Keratinocyte (primary cell): Measurements from ENCODE around the gene PLD4. TPM values are rescaled to one million over a fixed set of nuclear protein-coding genes. Genes with fewer than 3 reads are reported as not detected.
"Not testable (repeated sequence)": the region's sequence is repeated elsewhere in the genome, so short reads cannot be mapped to it uniquely, and the experiment has no call there.

Experiments
- DNase-seq: peaks from one replicate; pipeline ENCODE4 v3.0.0-alpha.2; 2011; ENCODE audit warnings: low read depth, missing footprints, low spot score
- FAIRE-seq: peaks from 2 replicates; lab custom pipeline; 2011; peaks lifted over from hg19 to GRCh38; lab: Jason Lieb, UNC
- H2AFZ ChIP-seq: 2 replicates; pipeline ENCODE4 v1.6.0; 2012; ENCODE audit warnings: low read length, control low read depth, inconsistent platforms; ENCODE audit not compliant: control insufficient read depth
- H3K27ac ChIP-seq: 2 replicates; pipeline ENCODE4 v1.5.1; 2011; ENCODE audit warnings: low read length; ENCODE audit not compliant: control insufficient read depth, insufficient read depth
- H3K27me3 ChIP-seq: 3 replicates; pipeline ENCODE4 v1.6.0; 2011; ENCODE audit warnings: low read length; ENCODE audit not compliant: control insufficient read depth, insufficient read depth; ENCODE audit errors: extremely low read depth
- H3K36me3 ChIP-seq, 2 experiments: 2 replicates in 1 of 2; 3 replicates in 1 of 2; pipeline ENCODE4 v1.5.1; 2011; ENCODE audit warnings: low read length in 2 of 2, mild to moderate bottlenecking in 1 of 2; ENCODE audit not compliant: control insufficient read depth in 2 of 2, insufficient read depth in 2 of 2; ENCODE audit errors: extremely low read depth in 1 of 2
- H3K4me1 ChIP-seq: 3 replicates; pipeline ENCODE4 v1.5.1; 2011; ENCODE audit warnings: low read length; ENCODE audit not compliant: control insufficient read depth, insufficient read depth; ENCODE audit errors: extremely low read depth
- H3K4me2 ChIP-seq: 3 replicates; pipeline ENCODE4 v1.6.0; 2011; ENCODE audit warnings: low read depth, low read length; ENCODE audit not compliant: control insufficient read depth, insufficient read depth; ENCODE audit errors: extremely low read depth
- H3K4me3 ChIP-seq, 3 experiments: fragments of 200-600 bp in 1 of 3; sonication (generic) in 1 of 3; 2 replicates in 2 of 3; 3 replicates in 1 of 3; pipeline ENCODE4 v1.5.1; 2011 to 2016; ENCODE audit warnings: low read length in 3 of 3, mild to moderate bottlenecking in 3 of 3, control low read depth in 2 of 3, inconsistent platforms in 1 of 3, low read depth in 1 of 3, mixed read lengths in 1 of 3, mixed run types in 1 of 3, moderate library complexity in 1 of 3; ENCODE audit not compliant: control insufficient read depth in 2 of 3, insufficient read depth in 2 of 3; ENCODE audit errors: extremely low read depth in 1 of 3
- H3K79me2 ChIP-seq: 2 replicates; pipeline ENCODE4 v1.6.0; 2012; ENCODE audit warnings: low read length; ENCODE audit not compliant: control insufficient read depth, insufficient read depth
- H3K9ac ChIP-seq: 3 replicates; pipeline ENCODE4 v1.6.0; 2011; ENCODE audit warnings: low read length; ENCODE audit not compliant: control insufficient read depth, insufficient read depth; ENCODE audit errors: extremely low read depth
- H3K9me1 ChIP-seq: 3 replicates; pipeline ENCODE4 v1.6.0; 2011; ENCODE audit warnings: low read length; ENCODE audit not compliant: control insufficient read depth, insufficient read depth; ENCODE audit errors: extremely low read depth
- H3K9me3 ChIP-seq: 2 replicates; pipeline ENCODE4 v1.5.1; 2012; ENCODE audit warnings: low read depth, low read length; ENCODE audit not compliant: control insufficient read depth
- H4K20me1 ChIP-seq: 3 replicates; pipeline ENCODE4 v1.6.0; 2011; ENCODE audit warnings: low read length; ENCODE audit not compliant: control insufficient read depth, insufficient read depth; ENCODE audit errors: extremely low read depth
- dilution Hi-C: fragments of 300-500 bp; cut with MboI; formaldehyde crosslinking; loops from one replicate; pipeline ENCODE4 v1.7.0; 2020; ENCODE audit warnings: low sequenced_read_pairs; ENCODE audit not compliant: extremely low pct_ligation_motif_present
- polyA plus RNA-seq, 5 experiments: library from polyadenylated mRNA; depleted of rRNA in 3 of 5; stranded (reverse) in 3 of 5; stranded (forward) in 1 of 5; unstranded in 1 of 5; fragments of >200 nt; gene quantifications; 1 replicate in 1 of 5; 2 replicates in 3 of 5; 3 replicates in 1 of 5; pipeline versions ENCODE4 v1.2.1 to v1.2.3, GENCODE V29; 2011 to 2012; ENCODE audit warnings: missing spikeins in 2 of 5, low read depth in 1 of 5, low replicate concordance in 1 of 5

The PLD4 gene
- polyA plus RNA-seq, 1 donor (not counting 4 experiments of a cell fraction or from before 2014, with no cell fraction given), result not detected

DNA sequence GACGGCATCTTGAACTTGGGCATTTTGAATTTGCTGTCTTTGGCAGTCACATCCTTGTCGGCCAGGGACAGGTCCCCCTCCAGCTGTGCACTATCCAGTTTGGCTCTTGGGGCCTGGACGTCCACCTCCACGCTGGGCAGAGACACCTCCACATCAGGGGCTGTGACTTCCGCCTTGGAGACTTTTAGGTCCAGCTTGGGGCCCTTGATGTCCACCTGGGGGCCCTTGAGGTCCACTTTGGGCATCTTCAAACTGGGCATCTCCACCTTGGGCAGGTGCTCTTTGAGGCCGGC, 19.3 kb downstream of the PLD4 start:
- H3K4me3 ChIP-seq, H3K9me3 ChIP-seq, H3K9ac ChIP-seq, dilution Hi-C loops, H3K9me1 ChIP-seq, H3K79me2 ChIP-seq, H3K4me2 ChIP-seq, DNase-seq, H2AFZ ChIP-seq, H3K27me3 ChIP-seq, H3K4me1 ChIP-seq, FAIRE-seq, H4K20me1 ChIP-seq, H3K27ac ChIP-seq: not testable (repeated sequence)
- peaks cover 27 to 42% of the 10 kb centered on the region in 2 experiments for H3K36me3 ChIP-seq

DNA sequence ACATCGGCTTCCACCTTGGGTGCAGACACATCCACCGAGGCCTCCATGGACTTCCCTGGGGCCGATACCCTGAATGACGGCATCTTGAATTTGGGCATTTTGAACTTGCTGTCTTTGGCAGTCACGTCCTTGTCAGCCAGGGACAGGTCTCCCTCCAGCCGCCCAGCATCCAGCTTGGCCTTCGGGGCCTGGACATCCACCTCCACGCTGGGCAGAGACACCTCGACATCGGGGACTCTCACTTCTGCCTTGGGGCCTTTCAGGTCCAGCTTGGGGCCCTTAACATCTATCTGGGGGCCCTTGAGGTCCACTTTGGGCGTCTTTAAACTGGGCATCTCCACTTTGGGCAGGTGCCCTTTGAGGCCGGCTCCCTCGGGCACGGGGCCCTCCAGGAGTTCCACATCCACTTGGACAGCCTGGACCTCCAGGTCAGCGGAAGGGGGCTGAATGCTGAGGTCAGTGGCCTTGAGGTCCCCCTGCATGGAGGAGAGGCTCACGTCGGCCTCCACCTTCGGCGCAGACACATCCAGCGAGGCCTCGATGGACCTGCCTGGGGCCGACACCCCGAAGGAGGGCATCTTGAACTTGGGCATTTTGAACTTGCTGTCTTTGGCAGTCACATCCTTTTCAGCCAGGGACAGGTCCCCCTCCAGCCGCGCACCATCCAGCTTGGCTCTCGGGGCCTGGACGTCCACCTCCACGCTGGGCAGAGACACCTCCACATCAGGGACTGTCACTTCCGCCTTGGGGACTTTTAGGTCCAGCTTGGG, 19.9 kb downstream of the PLD4 start:
- H3K9me3 ChIP-seq, H3K79me2 ChIP-seq, DNase-seq, H2AFZ ChIP-seq, H3K4me2 ChIP-seq, FAIRE-seq, H4K20me1 ChIP-seq, H3K27ac ChIP-seq, H3K9ac ChIP-seq, H3K4me3 ChIP-seq, H3K27me3 ChIP-seq, H3K4me1 ChIP-seq, H3K9me1 ChIP-seq, dilution Hi-C loops: not testable (repeated sequence)
- peaks cover 20 to 35% of the 10 kb centered on the region in 2 experiments for H3K36me3 ChIP-seq

DNA sequence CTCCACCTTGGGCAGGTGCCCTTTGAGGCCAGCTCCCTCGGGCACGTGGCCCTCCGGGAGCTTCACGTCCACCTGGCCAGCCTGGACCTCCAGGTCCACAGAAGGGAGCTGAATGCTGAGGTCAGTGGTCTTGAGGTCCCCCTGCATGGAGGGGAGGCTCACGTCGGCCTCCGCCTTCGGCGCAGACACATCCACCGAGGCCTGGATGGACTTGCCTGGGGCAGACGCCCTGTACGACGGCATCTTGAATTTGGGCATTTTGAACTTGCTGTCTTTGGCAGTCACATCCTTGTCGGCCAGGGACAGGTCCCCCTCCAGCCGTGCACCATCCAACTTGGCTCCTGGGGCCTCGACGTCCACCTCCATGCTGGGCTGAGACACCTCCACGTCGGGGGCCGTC, 20.6 kb downstream of the PLD4 start:
- not testable (repeated sequence) for H2AFZ ChIP-seq, H3K9ac ChIP-seq
- peaks cover 14 to 32% of the 10 kb centered on the region in 2 experiments for H3K36me3 ChIP-seq

DNA sequence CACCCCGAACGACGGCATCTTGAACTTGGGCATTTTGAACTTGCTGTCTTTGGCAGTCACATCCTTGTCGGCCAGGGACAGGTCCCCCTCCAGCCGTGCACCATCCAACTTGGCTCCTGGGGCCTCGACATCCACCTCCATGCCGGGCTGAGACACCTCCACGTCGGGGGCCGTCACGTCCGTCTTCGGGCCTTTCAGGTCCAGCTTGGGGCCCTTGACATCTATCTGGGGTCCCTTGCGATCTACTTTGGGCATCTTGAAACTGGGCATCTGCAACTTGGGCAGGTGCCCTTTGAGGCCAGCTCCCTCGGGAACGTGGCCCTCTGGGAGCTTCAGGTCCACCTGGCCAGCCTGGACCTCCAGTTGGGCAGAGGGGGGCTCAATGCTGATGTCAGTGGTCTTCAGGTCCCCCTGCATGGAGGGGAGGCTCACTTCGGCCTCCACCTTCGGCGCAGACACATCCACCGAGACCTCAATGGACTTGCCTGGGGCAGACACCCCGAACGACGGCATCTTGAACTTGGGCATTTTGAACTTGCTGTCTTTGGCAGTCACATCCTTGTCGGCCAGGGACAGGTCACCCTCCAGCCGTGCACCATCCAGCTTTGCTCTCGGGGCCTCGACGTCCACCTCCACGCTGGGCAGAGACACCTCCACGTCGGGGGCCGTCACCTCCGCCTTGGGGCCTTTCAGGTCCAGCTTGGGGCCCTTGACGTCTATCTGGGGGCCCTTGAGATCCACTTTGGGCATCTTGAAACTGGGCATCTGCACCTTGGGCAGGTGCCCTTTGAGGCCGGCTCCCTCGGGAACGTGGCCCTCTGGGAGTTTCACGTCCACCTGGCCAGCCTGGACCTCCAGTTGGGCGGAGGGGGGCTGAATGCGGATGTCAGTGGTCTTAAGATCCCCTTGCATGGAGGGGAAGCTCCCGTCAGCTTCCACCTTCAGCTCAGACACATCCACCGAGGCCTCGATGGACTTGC, 21.6 kb downstream of the PLD4 start:
- H3K79me2 ChIP-seq, H4K20me1 ChIP-seq, FAIRE-seq, H3K9ac ChIP-seq, H3K4me2 ChIP-seq, H3K27ac ChIP-seq, H3K27me3 ChIP-seq, H3K9me1 ChIP-seq, dilution Hi-C loops, H3K9me3 ChIP-seq, H3K4me1 ChIP-seq, H3K4me3 ChIP-seq, DNase-seq, H2AFZ ChIP-seq: not testable (repeated sequence)
- H3K36me3 ChIP-seq, result peaks cover 10 to 25% of the 10 kb centered on the region in 2 experiments

More for the DNA sequence above, 20.6 kb downstream of the PLD4 start:
- dilution Hi-C loops, H4K20me1 ChIP-seq, H3K4me1 ChIP-seq, DNase-seq, H3K9me3 ChIP-seq, H3K27me3 ChIP-seq, H3K4me2 ChIP-seq, H3K27ac ChIP-seq, H3K9me1 ChIP-seq, FAIRE-seq, H3K79me2 ChIP-seq, H3K4me3 ChIP-seq: not testable (repeated sequence)
